Endothelial cell of umbilical vein (primary cell): ENCODE results near the gene ISLR. TPM values are rescaled to one million over a fixed set of nuclear protein-coding genes. Genes with fewer than 3 reads are reported as not detected.

Experiments used
- BruUV-seq: library from RNA; stranded (reverse); fragments of 400-500 nt; replicated peaks from 2 replicates; lab custom pipeline; 2021; lab: Mats Ljungman, UMichigan
- CTCF ChIA-PET: fragments of 300-600, 350-600 bp; sonication (Branson Sonifier 250); formaldehyde crosslinking; loops from one replicate; lab custom pipeline; 2021; ENCODE audit warnings: antibody characterized with exemption, inconsistent platforms; lab: Charles Lee
- POLR2A ChIA-PET: fragments of 300-600, 350-600 bp; sonication (Branson Sonifier 250); formaldehyde crosslinking; loops from one replicate; lab custom pipeline; 2021; ENCODE audit warnings: antibody characterized with exemption, inconsistent platforms; lab: Charles Lee
- DNase-seq: peaks from one replicate; pipeline ENCODE4 v3.0.0-alpha.2; 2011; ENCODE audit warnings: low read depth, low spot score
- FAIRE-seq: peaks from 2 replicates; lab custom pipeline; 2011; peaks lifted over from hg19 to GRCh38; lab: Jason Lieb, UNC
- H2AFZ ChIP-seq: 2 replicates; pipeline ENCODE4 v1.6.0; 2012; ENCODE audit warnings: low read depth, low read length, control low read depth, inconsistent platforms
- H3K27ac ChIP-seq: 2 replicates; pipeline ENCODE4 v1.5.1; 2011; ENCODE audit warnings: low read depth, mild to moderate bottlenecking, control low read depth, low read length, moderate library complexity; ENCODE audit not compliant: insufficient read depth
- H3K27me3 ChIP-seq, 2 experiments: 2 replicates each; pipeline versions ENCODE4 v1.6.0 to v1.6.1; 2011; ENCODE audit warnings: low read length in 2 of 2, mixed read lengths in 1 of 2; ENCODE audit not compliant: control insufficient read depth in 2 of 2, insufficient read depth in 2 of 2
- H3K36me3 ChIP-seq, 2 experiments: 2 replicates in 1 of 2; 3 replicates in 1 of 2; pipeline ENCODE4 v1.5.1; 2011; ENCODE audit warnings: low read length in 2 of 2, mild to moderate bottlenecking in 1 of 2, moderate library complexity in 1 of 2; ENCODE audit not compliant: control insufficient read depth in 2 of 2, insufficient read depth in 2 of 2; ENCODE audit errors: extremely low read depth in 1 of 2
- H3K4me1 ChIP-seq: 3 replicates; pipeline ENCODE4 v1.5.1; 2011; ENCODE audit warnings: mild to moderate bottlenecking, low read length; ENCODE audit not compliant: control insufficient read depth, insufficient read depth; ENCODE audit errors: extremely low read depth
- H3K4me2 ChIP-seq: 2 replicates; pipeline ENCODE4 v1.6.1; 2011; ENCODE audit warnings: low read length, control low read depth, mixed read lengths; ENCODE audit not compliant: insufficient read depth
- H3K4me3 ChIP-seq, 3 experiments: fragments of 200-600 bp in 1 of 3; sonication (generic), shearing (Covaris generic) in 1 of 3; replicated peaks in 1 of 3; 2 replicates each; pipeline ENCODE4 v1.5.1; 2011 to 2016; ENCODE audit warnings: control low read depth in 3 of 3, low read length in 3 of 3, mild to moderate bottlenecking in 2 of 3, inconsistent platforms in 1 of 3, low read depth in 1 of 3, moderate library complexity in 1 of 3; ENCODE audit not compliant: insufficient read depth in 1 of 3
- H3K79me2 ChIP-seq: 2 replicates; pipeline ENCODE4 v1.6.0; 2012; ENCODE audit warnings: low read length, inconsistent platforms; ENCODE audit not compliant: control insufficient read depth, insufficient read depth
- H3K9ac ChIP-seq: replicated peaks from 2 replicates; pipeline ENCODE3; 2011; ENCODE audit warnings: low read length, control low read depth; ENCODE audit not compliant: insufficient read depth; ENCODE audit errors: extremely low read depth
- H3K9me1 ChIP-seq: replicated peaks from 3 replicates; pipeline ENCODE4 v1.6.0; 2011; ENCODE audit warnings: mild to moderate bottlenecking, low read length; ENCODE audit not compliant: control insufficient read depth, insufficient read depth; ENCODE audit errors: extremely low read depth
- H3K9me3 ChIP-seq: replicated peaks from 2 replicates; pipeline ENCODE4 v1.5.1; 2012; ENCODE audit warnings: low read length, inconsistent platforms; ENCODE audit not compliant: control insufficient read depth, insufficient read depth
- H4K20me1 ChIP-seq: replicated peaks from 2 replicates; pipeline ENCODE3; 2011; ENCODE audit warnings: mild to moderate bottlenecking, low read length; ENCODE audit not compliant: control insufficient read depth, insufficient read depth; ENCODE audit errors: extremely low read depth
- EZH2 ChIP-seq: IDR thresholded peaks from 2 replicates; pipeline ENCODE4 v1.6.1; 2012; ENCODE audit warnings: borderline replicate concordance, low read depth, mild to moderate bottlenecking, moderate library complexity, low read length, inconsistent platforms; ENCODE audit not compliant: severe bottlenecking
- FOS ChIP-seq: IDR thresholded peaks from 2 replicates; pipeline ENCODE4 v1.6.1; 2011; ENCODE audit warnings: mild to moderate bottlenecking, low read length, moderate library complexity, borderline replicate concordance; ENCODE audit not compliant: insufficient read depth
- GATA2 ChIP-seq: IDR thresholded peaks from 2 replicates; pipeline ENCODE4 v1.7.0; 2011; ENCODE audit warnings: low read depth, mild to moderate bottlenecking, moderate library complexity, mixed read lengths, low read length; ENCODE audit not compliant: insufficient read length, insufficient read depth
- JUN ChIP-seq: IDR thresholded peaks from 2 replicates; pipeline ENCODE4 v1.6.1; 2011; ENCODE audit warnings: borderline replicate concordance, low read depth; ENCODE audit not compliant: insufficient read length, insufficient read depth
- MAX ChIP-seq: IDR thresholded peaks from 2 replicates; pipeline ENCODE4 v1.6.1; 2011; ENCODE audit not compliant: insufficient read depth, insufficient read length
- MYC ChIP-seq: IDR thresholded peaks from one replicate; pipeline ENCODE4 v1.6.1; 2011; ENCODE audit warnings: mild to moderate bottlenecking, low read depth, low read length
- POLR2A ChIP-seq: IDR thresholded peaks from 2 replicates; pipeline ENCODE4 v1.6.1; 2012; ENCODE audit warnings: low read depth, mild to moderate bottlenecking, control low read depth, low read length
- POLR2AphosphoS5 ChIP-seq: IDR thresholded peaks from 2 replicates; pipeline ENCODE4 v1.6.1; 2012; ENCODE audit warnings: low read depth, mild to moderate bottlenecking, control low read depth, low read length, moderate library complexity; ENCODE audit not compliant: insufficient read depth
- dilution Hi-C: fragments of 300-500 bp; cut with MboI; formaldehyde crosslinking; loops from one replicate; pipeline ENCODE4 v1.15.0; 2019; ENCODE audit warnings: low sequenced_read_pairs; ENCODE audit not compliant: extremely low pct_ligation_motif_present
- intact Hi-C: fragments of 100-400 bp; cut with micrococcal nuclease; formaldehyde crosslinking; loops from one replicate; pipeline ENCODE4 v1.10.0; 2022
- polyA plus RNA-seq, 4 experiments: library from polyadenylated mRNA; depleted of rRNA in 3 of 4; stranded (reverse) in 3 of 4; unstranded in 1 of 4; fragments of >200 nt; gene quantifications; 2 replicates each; pipeline versions ENCODE4 v1.2.1 to v1.2.3, GENCODE V29; 2011 to 2012; ENCODE audit warnings: missing spikeins in 1 of 4
- total RNA-seq: library from RNA; stranded (reverse); gene quantifications from 2 replicates; pipeline ENCODE4 v1.2.3, GENCODE V29; 2021
- TF ChIP-seq, protein P1 (sequence below), 2 donors: IDR thresholded peaks; 1 replicate in 1 of 2; 2 replicates in 1 of 2; pipeline ENCODE4 v1.5.1; 2011; ENCODE audit warnings: low read length in 2 of 2, mild to moderate bottlenecking in 2 of 2, moderate library complexity in 2 of 2, control low read depth in 1 of 2, inconsistent platforms in 1 of 2, low read depth in 1 of 2; ENCODE audit not compliant: insufficient read depth in 1 of 2; ENCODE audit errors: extremely low read depth in 1 of 2

The ISLR gene
- total and polyA plus RNA-seq, 2 donors (not counting 3 experiments of a cell fraction or from before 2014, with no cell fraction given), result not detected

- CTCF ChIA-PET, result no interaction called here
- Histone ChIP-seq H3K9ac (no peak overlapping the region), H3K4me3 (no peak overlapping the region), H3K4me1 (peaks cover 20% of the 10 kb centered on the region), H4K20me1 (no peaks in the 10 kb centered on the region), H3K27ac (no peak overlapping the region), H3K79me2 (no peaks in the 10 kb centered on the region), H2AFZ (no peak overlapping the region), H3K4me2 (no peak overlapping the region), H3K9me3 (no peaks in the 10 kb centered on the region), H3K27me3 (no peaks in the 10 kb centered on the region), H3K36me3 (no peaks in the 10 kb centered on the region), H3K9me1 (no peaks in the 10 kb centered on the region)
- DNase-seq (no peak), FAIRE-seq (no peak)
- intact Hi-C loops (no loop called here), dilution Hi-C loops (no loop called here)
- no TSS peak for BruUV-seq
- TF ChIP-seq MYC (no peak), EZH2 (no peak), POLR2A (no peak), MAX (no peak), GATA2 (no peak), JUN (no peak), FOS (no peak)
- POLR2A ChIA-PET, result no interaction called here
Measured at GRCh38 chr15:74182131-74182530, 8.6 kb downstream of the ISLR start.

- Histone ChIP-seq H4K20me1 (no peaks in the 10 kb centered on the region), H3K36me3 (no peaks in the 10 kb centered on the region), H3K9me1 (no peaks in the 10 kb centered on the region), H3K27ac (no peak overlapping the region), H3K79me2 (no peaks in the 10 kb centered on the region), H3K4me3 (no peak overlapping the region), H3K4me1 (peaks cover 8% of the 10 kb centered on the region), H3K4me2 (no peak overlapping the region), H2AFZ (no peak overlapping the region), H3K27me3 (no peaks in the 10 kb centered on the region), H3K9ac (no peak overlapping the region), H3K9me3 (no peaks in the 10 kb centered on the region)
- no TSS peak for BruUV-seq
- ChIA-PET POLR2A (no interaction called here), CTCF (no interaction called here)
- intact Hi-C loops (no loop called here), dilution Hi-C loops (no loop called here)
- TF ChIP-seq FOS (no peak), GATA2 (no peak), MYC (no peak), MAX (no peak), JUN (no peak), POLR2A (no peak), EZH2 (no peak), POLR2AphosphoS5 (no peak)
- TF ChIP-seq, protein P1, sequence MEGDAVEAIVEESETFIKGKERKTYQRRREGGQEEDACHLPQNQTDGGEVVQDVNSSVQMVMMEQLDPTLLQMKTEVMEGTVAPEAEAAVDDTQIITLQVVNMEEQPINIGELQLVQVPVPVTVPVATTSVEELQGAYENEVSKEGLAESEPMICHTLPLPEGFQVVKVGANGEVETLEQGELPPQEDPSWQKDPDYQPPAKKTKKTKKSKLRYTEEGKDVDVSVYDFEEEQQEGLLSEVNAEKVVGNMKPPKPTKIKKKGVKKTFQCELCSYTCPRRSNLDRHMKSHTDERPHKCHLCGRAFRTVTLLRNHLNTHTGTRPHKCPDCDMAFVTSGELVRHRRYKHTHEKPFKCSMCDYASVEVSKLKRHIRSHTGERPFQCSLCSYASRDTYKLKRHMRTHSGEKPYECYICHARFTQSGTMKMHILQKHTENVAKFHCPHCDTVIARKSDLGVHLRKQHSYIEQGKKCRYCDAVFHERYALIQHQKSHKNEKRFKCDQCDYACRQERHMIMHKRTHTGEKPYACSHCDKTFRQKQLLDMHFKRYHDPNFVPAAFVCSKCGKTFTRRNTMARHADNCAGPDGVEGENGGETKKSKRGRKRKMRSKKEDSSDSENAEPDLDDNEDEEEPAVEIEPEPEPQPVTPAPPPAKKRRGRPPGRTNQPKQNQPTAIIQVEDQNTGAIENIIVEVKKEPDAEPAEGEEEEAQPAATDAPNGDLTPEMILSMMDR (IDR thresholded peaks at IDR 0.05; ENCODE audit: extremely low read depth in 1 of 2, insufficient read depth in 1 of 2, low read depth in 1 of 2, low read length in 2 of 2), result no peak
- DNase-seq (no peak), FAIRE-seq (no peak)
Measured at GRCh38 chr15:74184582-74185091, 11.1 kb downstream of the ISLR start.
